Cerebellar cortex (tissue), 1 donor: ENCODE measurements around the gene MFAP5.
"Not testable (repeated sequence)": the region's sequence is repeated elsewhere in the genome, so short reads cannot be mapped to it uniquely, and the experiment has no call there.

ENCODE experiments used
- DNase-seq: peaks from one replicate; pipeline ENCODE4 v3.0.0-alpha.2; 2015; ENCODE audit warnings: low spot score

MFAP5 gene

DNA sequence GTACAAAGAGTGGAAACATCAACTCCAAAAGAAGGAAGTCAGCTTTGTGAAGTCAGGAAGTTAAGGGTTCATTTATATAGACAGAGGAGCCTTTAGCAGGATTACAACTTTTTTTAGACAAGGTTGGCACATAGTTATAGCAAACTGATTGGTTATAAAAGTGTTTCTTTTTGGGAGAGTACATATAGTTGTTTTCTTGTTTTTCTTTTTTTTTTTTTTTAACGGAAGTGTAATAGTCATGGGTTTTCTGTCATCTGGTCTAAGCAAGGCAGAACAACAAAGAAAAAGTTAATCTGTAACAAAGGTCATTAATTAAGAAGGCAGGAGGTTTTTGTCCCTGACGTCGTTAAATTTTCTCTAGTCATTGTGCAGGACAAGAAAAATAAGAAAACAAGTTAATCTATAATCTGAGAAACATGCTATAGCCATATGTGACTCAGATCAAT lies 13.0 kb upstream of the MFAP5 start:
- no peak for DNase-seq

- DNase-seq = no peak
These were observed 9.8 kb upstream of the MFAP5 start for GRCh38 chr12:8672381-8672780.

DNA sequence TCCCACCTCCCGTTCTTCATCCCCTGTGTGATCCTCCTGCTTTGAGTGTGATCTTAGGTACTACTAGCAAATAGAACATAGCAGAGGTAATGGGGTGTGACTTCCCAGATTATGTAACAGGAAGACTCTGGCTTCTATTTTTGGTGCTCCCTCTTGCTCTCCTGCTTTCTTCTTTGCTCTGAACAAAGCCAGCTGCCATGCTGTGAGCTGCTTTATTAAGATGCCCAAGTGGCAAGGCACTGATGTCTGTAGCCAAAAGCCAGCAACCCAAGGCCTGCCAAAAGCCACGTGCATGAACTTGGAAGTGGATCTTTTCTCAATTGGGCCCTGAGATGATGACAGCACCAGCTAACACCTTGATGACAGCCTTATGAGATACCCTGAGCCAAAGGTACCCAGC lies 5.8 kb upstream of the MFAP5 start:
- peak; percentile 92 for DNase-seq

GRCh38 chr12:8667270-8667669 lies 4.6 kb upstream of the MFAP5 start:
- no peak for DNase-seq

GRCh38 chr12:8665759-8666158 lies 3.1 kb upstream of the MFAP5 start:
- DNase-seq = no peak

GRCh38 chr12:8664228-8664913 lies 1.7 kb upstream of the MFAP5 start:
- peak; percentile 54 for DNase-seq

DNA sequence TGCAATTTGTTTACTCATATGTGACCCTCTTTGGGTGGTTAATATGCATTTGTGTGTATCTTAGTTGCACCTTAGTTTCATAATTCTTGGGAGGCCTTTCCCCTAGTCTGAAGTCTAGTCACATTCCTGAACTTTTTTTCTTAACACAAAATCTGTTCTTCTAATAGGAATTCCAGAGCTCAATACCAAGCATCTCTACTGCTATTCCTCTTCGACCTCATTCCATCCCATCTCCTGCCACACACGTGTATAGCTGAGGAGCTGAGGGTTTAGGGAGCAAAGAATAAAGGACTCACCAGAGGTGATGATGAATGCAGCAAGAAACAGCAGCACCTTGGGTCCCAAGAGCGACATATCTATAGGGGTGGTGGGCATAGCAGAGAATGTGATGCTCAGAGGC lies 875 bp downstream of the MFAP5 start:
- DNase-seq = no peak

- DNase-seq = no peak
These were observed 1.6 kb downstream of the MFAP5 start for GRCh38 chr12:8661016-8661415.

GRCh38 chr12:8658346-8658745 lies 4.3 kb downstream of the MFAP5 start:
- DNase-seq = no peak

DNA sequence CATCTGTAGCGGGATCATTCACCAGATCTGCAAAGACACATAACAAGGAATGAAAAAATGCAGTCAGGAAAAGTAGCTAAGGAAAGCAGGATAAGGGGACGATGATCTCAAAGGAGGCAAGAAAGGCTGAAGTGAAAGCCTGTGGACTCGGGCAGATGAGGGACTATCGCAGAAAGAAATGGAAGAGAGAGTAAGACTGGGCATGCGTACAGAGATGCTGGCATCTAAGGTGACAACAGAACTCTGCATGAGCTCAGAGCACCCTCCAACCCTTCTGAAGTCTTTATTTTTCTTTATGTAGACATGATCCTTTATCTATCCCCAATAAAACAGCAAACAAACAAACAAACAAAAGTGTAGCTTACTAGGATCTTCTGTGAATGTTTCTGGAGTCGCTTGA lies 7.2 kb downstream of the MFAP5 start:
- DNase-seq = no peak

- no peak for DNase-seq
These were observed 13.9 kb downstream of the MFAP5 start for GRCh38 chr12:8648576-8649205.

GRCh38 chr12:8647968-8648367 lies 14.7 kb downstream of the MFAP5 start:
- DNase-seq = no peak

DNA sequence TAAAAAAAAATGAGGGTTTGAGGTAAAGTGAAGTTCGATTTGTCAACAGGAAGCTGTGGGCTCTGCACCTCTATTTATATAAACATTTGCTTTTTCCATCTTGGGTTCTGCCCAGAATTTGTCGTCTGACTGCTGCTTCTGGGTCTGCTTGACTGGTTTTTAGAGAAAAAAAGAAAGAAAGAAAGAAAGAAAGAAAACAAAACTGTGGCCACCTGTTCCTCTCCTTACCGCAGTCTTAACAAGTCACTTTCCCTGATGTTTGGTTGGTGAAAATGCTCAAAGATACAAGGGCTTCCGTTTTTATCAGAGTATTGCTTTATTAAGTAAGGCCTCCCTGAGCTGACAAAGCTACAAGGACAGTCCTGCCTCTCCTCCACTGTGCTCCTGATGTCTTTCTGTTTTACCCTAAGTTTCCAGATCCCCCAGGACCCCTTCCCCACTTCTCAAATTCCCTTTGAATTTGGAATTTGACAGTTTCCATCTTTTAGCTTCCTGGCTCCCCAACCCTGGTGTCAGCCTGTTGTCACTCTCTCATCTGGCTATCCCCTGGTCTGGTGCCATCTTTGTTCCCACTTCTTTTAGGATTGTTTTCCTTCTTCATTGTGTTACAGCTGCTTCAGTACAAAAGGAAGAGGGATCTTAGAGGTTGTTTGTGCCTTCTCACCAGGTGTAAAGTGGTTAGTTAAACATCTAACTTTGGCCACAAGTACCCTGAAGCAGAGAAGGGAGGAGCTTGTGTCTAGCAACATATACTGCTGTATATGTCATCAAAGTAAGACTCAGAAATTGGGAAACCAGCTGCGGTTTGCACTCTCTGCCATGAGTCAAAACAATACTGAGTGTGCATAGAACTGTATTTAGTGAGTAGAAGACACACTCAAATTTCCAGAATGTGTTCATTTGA lies 18.0 kb downstream of the MFAP5 start:
- DNase-seq = no peak

DNA sequence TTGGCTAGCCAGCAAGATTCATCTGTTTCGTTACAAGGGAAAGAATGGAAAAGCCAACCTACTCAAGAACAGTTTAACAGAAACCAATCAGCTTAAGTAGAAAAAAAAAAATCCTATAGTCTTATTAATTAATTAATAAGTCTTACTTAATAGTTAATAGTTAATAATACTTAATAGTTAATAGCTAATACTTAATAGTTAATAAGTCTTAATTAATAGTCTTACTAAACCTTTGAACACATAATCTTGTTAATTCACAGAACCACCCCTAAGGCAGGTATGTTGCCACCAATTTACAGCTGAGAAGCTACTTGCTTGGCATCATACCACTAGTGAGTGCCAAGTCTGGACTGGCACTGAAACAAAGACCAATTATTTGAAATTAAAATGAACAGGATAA lies 19.9 kb downstream of the MFAP5 start:
- DNase-seq = no peak

GRCh38 chr12:8639936-8640335 lies 22.7 kb downstream of the MFAP5 start:
- DNase-seq = no peak

DNA sequence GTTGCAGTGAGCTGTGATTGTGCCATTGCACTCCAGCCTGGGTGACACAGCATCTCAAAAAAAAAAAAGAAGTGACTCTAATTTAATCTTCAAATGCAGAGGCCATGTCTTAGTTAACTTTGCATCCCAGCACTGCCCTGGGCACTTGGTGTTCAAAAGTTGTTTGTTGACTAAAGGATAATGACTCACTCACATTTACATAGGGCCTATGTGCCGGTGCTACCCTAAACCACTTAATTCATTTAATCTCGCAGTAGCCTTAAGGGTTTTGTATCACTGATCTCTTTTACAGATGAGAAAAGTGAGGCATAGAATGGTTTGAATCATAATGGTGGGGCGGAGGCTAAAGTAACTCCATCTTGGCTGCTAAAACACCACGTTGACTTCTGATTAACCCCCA lies 23.7 kb downstream of the MFAP5 start:
- no peak for DNase-seq

DNA sequence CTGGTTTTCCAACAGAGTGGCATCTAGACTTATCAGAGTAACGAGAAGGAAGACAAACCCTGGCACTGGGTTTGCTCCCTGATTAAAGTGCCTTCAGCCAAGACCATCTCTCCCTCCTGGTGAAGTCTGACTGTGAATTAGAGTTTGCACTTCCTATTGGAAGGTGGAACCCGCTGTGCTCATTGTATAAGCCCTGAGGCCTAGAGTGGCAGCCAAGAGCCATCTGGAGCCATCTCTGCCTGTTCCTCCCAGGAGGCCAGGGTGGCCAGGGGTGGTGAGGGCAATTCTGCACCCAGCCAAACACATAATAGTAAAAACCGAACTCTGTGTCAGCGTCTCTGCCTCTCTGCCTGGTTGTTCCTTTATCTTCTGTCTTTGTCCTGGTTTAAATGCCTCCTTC lies 25.0 kb downstream of the MFAP5 start:
- peak; percentile 46 for DNase-seq

GRCh38 chr12:8637244-8637643 lies 25.4 kb downstream of the MFAP5 start:
- DNase-seq = no peak

DNA sequence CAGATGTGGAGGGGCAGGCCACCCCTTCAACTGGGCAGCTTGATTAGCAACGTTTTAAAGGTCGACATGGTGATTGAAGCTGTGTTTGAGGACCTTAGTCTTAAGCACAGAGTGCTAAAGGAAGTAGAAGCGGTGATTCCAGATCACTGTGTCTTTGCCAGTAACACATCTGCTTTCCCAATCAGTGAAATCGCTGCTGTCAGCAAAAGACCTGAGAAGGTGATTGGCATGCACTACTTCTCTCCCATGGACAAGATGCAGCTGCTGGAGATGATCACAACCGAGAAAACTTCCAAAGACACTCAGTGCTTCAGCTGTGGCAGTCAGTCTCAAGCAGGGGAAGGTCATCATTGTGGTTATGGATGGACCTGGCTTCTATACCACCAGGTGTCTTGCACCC lies 26.0 kb downstream of the MFAP5 start:
- DNase-seq = no peak

DNA sequence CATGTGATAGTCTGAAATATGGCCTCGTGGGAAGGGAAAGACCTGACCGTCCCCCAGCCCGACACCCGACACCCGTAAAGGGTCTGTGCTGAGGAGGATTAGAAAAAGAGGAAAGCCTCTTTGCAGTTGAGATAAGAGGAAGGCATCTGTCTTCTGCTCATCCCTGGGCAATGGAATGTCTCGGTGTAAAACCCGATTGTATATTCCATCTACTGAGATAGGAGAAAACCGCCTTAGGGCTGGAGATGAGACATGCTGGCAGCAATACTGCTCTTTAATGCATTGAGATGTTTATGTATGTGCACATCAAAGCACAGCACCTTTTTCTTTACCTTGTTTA lies 26.6 kb downstream of the MFAP5 start:
- not testable (repeated sequence) for DNase-seq

DNA sequence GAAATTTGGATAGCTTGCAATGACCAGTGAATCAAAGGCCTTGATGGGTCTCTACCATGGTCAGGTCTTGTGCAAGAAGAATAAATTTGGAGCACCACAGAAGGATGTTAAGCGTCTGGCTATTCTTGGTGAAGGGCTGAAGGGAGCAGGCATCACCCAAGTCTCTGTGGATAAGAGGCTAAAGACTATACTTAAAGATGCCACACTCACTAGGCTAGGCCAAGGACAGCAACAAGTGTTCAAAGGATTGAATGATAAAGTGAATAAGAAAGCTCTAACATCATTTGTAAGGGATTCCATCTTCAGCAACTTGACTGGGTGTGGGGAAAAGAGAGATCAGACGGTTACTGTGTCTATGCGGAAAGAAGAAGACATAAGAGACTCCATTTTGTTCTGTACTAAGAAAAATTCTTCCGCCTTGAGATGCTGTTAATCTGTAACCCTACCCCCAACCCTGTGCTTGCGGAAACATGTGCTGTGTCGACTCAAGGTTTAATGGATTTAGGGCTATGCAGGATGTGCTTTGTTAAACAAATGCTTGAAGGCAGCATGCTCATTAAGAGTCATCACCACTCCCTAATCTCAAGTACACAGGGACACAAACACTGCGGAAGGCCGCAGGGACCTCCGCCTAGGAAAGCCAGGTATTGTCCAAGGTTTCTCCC lies 27.2 kb downstream of the MFAP5 start:
- not testable (repeated sequence) for DNase-seq

DNA sequence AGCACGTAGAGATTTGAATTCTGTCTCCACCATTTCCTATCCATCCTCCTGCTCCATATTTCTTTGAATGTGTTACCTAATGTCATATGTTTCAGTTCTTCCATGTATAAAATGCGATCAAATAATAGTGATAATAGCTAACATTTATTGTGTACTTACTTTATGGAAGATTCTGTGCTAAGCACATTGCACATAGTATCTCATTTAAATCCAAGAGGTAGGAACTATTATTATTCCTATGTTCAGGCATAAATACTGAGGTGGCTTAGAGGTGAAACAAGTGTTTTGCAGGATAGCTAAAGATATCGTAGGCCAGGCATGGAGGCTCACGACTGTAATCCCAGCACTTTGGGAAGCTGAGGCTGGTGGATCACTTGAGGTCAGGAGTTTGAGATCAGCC lies 32.5 kb downstream of the MFAP5 start:
- no peak for DNase-seq
